EH (cell line): ENCODE data around the gene HID1.
"Not testable (repeated sequence)": the region's sequence is repeated elsewhere in the genome, so short reads cannot be mapped to it uniquely, and the experiment has no call there.

Experiments used
- DNase-seq: peaks from one replicate; pipeline ENCODE4 v3.0.0-alpha.2; 2015; ENCODE audit warnings: low read depth

Gene HID1, protein sequence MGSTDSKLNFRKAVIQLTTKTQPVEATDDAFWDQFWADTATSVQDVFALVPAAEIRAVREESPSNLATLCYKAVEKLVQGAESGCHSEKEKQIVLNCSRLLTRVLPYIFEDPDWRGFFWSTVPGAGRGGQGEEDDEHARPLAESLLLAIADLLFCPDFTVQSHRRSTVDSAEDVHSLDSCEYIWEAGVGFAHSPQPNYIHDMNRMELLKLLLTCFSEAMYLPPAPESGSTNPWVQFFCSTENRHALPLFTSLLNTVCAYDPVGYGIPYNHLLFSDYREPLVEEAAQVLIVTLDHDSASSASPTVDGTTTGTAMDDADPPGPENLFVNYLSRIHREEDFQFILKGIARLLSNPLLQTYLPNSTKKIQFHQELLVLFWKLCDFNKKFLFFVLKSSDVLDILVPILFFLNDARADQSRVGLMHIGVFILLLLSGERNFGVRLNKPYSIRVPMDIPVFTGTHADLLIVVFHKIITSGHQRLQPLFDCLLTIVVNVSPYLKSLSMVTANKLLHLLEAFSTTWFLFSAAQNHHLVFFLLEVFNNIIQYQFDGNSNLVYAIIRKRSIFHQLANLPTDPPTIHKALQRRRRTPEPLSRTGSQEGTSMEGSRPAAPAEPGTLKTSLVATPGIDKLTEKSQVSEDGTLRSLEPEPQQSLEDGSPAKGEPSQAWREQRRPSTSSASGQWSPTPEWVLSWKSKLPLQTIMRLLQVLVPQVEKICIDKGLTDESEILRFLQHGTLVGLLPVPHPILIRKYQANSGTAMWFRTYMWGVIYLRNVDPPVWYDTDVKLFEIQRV

GRCh38 chr17:74972107-74972972 lies at the start of gene HID1:
HID1 (minus strand) TSS chr17:74972759; CDS start chr17:74972656, 103 bp downstream.
- peak; percentile 28 for DNase-seq

GRCh38 chr17:75020331-75021110 lies 48.0 kb upstream of the HID1 start:
- DNase-seq: no peak

GRCh38 chr17:75019710-75020109 lies 47.2 kb upstream of the HID1 start:
- DNase-seq: no peak

GRCh38 chr17:75019146-75019545 lies 46.6 kb upstream of the HID1 start:
- DNase-seq: no peak

DNA sequence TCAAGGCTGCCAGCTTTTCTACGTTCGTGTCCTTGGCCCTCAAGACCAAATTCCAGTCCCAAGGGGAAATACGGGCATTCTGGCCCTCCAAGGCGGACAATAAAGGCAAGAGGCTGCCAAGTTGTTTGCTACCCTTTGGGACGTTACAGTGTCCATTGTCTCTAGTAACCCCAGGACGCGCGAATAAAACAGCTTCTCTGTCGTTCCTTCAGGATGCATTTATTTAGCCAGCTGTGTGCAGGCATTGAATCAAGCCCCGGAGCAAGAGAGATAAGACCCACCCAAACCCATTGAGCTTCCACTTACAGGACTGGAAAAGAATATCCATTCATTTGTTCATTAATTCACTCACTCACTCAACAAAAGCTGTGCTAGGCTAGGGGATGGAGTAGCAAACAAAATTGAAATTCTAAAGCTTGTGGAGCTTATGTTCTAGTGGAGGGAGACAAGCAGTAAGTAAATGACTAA lies 40.6 kb upstream of the HID1 start:
- no peak for DNase-seq

GRCh38 chr17:75012346-75013091 lies 40.0 kb upstream of the HID1 start, which contains the start of gene MRPL58:
MRPL58 (plus strand) TSS chr17:75012670; CDS start chr17:75012687, 17 bp downstream.
- DNase-seq: peak; percentile 81

DNA sequence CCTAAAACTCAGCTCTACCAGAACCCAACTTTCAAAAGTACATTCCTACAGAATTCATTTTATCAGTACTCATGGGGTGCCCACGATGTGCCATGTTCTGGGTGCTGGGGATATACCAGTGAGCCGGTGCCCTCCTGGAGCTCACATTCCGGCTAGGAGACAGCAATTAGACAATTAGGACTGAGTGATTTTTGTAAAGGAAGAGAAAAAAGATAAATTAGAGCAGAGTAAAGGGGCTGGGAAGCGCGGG lies 39.5 kb upstream of the HID1 start:
- DNase-seq: no peak

DNA sequence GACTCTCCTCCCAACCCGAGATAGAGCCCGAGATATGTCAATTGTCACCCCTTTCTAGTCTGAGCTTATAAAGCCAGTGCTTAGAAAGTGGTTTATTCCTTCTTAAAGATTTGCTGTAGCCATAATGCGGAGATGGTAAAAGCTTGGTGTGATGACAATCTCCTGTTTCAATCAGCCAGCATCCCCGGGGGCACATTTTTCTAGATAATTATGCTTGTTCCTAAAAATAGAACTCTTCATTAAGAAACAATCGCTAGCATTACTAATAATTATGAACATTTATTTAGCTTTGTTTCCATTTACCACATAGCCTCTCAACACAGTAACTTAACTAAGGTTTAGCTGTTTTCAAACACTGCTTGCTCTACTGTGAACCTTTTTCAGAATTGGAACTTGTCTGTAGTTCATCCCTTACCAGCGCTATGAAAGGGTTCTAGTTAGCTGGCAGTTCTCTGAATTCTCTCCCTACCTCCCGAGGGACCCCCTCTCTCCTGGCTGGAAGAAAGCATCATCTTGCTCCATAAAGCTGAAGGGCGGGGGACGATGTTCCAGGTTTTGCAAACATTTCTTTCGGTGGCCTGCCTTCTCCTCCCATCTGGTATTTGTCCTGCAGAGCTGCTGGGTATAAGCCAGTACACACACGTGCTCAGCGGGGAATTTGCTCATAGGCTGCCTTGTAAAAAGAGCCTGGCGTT lies 39.0 kb upstream of the HID1 start:
- peak; percentile 79 for DNase-seq

DNA sequence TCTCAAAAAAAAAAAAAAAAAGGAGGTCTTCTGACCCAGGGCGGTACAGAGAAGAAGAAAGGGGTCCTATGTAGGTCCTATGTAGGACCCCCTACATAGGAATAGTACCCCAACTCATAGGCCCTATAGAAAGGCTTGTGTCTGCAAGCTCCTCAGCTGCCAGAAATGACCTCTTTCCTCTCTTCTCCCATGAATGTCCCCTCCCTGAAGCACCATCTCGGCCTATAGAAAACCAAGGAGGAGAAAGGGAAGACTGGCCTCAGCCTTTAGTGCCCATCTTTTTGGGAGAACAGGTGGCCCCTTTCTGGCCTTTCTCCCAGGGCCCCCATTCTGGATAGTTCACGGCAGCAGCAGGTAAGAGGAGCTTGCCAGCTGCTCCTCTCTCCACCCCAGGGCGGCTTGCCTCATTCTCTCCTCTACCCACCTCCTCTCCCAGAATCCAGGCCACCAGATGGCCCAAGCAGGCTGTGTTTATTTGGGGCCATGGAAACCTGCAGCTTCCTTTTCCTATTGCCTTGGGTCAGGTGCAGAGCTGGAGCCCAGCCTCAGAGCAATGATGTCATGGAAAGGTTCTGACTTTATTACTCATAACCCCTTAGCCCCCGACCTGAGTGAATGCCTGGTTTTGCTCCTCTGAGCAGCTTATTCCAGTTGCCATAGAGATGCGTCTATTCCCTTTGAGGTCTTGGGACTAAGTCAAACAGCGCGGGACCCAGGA lies 38.3 kb upstream of the HID1 start:
- DNase-seq: peak; percentile 38

GRCh38 chr17:75009139-75009724 lies 36.7 kb upstream of the HID1 start:
- DNase-seq: peak; percentile 28

GRCh38 chr17:75008373-75008772 lies 35.8 kb upstream of the HID1 start:
- DNase-seq: no peak

DNA sequence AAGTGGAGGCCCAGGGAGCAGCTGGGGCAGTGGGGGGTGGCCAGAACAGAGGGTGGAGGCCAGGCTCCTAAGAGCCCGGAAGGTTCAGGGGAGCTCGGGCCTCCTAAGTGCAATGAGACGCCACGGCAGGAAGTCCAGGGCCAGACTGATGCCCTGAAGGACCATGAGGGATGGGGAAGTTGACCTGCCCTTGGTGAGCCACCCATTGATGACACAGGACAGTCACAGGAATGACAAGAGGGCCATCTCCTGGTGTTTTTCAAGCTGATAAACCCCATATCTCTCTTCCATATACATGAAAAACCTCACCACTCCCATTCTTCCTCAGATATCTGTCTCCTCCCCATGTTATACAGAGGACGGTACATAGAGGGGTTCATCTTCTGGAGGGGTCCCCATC lies 34.1 kb upstream of the HID1 start:
- no peak for DNase-seq

- DNase-seq: not testable (repeated sequence)
Observed at GRCh38 chr17:75006084-75006483, 33.5 kb upstream of the HID1 start.

DNA sequence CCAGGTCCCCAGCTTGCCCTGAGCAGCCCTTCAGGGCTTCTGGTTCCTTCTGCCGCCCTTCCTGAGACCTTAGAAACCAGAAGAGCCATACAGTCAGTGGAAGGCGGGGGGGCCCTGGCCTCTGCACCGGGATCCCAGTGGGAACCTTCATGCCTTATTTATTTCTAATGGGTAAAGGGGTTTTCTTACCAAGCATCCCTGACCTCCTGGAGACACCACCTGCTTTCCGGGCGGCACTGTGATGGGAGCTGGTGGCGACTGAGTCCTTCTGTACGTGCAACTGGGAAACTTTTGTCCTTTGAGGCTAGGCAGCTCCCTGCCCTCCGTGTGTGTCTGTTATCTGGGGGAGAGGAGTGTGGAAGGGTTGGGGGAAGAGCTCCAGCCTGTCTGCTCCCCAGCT lies 32.7 kb upstream of the HID1 start:
- no peak for DNase-seq

DNA sequence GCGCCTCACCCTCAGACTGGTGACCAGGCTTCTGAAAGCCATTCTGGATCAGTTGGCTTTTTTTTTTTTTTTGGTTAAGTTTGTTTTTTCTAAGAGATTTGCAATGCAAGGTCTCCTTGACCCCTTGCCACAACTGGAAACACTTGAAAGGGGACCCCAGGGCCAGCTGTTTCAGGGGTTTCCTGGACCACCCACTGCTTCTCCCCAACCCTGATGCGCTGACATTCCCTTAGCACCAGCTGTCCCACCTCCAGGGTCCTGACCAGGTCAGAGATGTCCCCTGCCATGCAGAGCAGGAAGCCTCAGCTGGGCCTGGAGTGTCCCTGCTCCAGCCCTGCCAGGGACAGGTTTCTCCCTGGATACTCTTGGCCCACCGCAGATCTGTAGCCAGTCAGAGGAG lies 31.8 kb upstream of the HID1 start:
- no peak for DNase-seq

- no peak for DNase-seq
Observed at GRCh38 chr17:75003957-75004355, 31.4 kb upstream of the HID1 start.

GRCh38 chr17:75003070-75003956 lies 30.8 kb upstream of the HID1 start:
- no peak for DNase-seq
